Globus pallidus (tissue), 1 donor: Measurements from ENCODE around the gene DVL2.
"Not testable (repeated sequence)": the region's sequence is repeated elsewhere in the genome, so short reads cannot be mapped to it uniquely, and the experiment has no call there.

ENCODE experiments used
- DNase-seq: peaks from one replicate; pipeline ENCODE4 v3.0.0-alpha.2; 2015; ENCODE audit warnings: low spot score

The DVL2 gene

GRCh38 chr17:7196651-7197401 is 37.5 kb downstream of the DVL2 start:
- no peak for DNase-seq

- no peak for DNase-seq
Measured at GRCh38 chr17:7195971-7196370, 38.3 kb downstream of the DVL2 start.

- DNase-seq, result no peak
Measured at GRCh38 chr17:7192271-7192937, 41.9 kb downstream of the DVL2 start.

GRCh38 chr17:7191571-7192270 is 42.6 kb downstream of the DVL2 start:
- no peak for DNase-seq

GRCh38 chr17:7191069-7191468 is 43.2 kb downstream of the DVL2 start:
- no peak for DNase-seq

GRCh38 chr17:7190276-7190917 is 43.9 kb downstream of the DVL2 start:
- no peak for DNase-seq

GRCh38 chr17:7186241-7186640 is 48.1 kb downstream of the DVL2 start:
- DNase-seq, result no peak

- DNase-seq, result no peak
Measured at GRCh38 chr17:7184647-7185046, 49.7 kb downstream of the DVL2 start.

GRCh38 chr17:7184091-7184488 is 50.2 kb downstream of the DVL2 start:
- peak; percentile 20 for DNase-seq

- DNase-seq, result no peak
Measured at GRCh38 chr17:7183433-7184090, 50.8 kb downstream of the DVL2 start.

GRCh38 chr17:7182101-7182500 is 52.2 kb downstream of the DVL2 start:
- not testable (repeated sequence) for DNase-seq

GRCh38 chr17:7179317-7180254 is 54.7 kb downstream of the DVL2 start, which contains the start of gene ASGR1:
TSS of gene ASGR1 (minus strand) at chr17:7179370. CDS start at chr17:7178563, 807 bp downstream.
- DNase-seq, result no peak

GRCh38 chr17:7178973-7179316 is 55.4 kb downstream of the DVL2 start:
- no peak for DNase-seq

- DNase-seq, result no peak
Measured at GRCh38 chr17:7177954-7178477, 56.3 kb downstream of the DVL2 start.

- peak; percentile 30 for DNase-seq
Measured at GRCh38 chr17:7177191-7177953, 56.9 kb downstream of the DVL2 start.

GRCh38 chr17:7176841-7177190 is 57.5 kb downstream of the DVL2 start:
- DNase-seq, result no peak

- DNase-seq, result no peak
Measured at GRCh38 chr17:7176107-7176840, 58.0 kb downstream of the DVL2 start.
